GM21723 (cell line): ENCODE results near the gene ZFAND4.
A peak's percentile ranks its signal among the peaks of the same experiment; 100 is the strongest.
"Not testable (repeated sequence)": the region's sequence is repeated elsewhere in the genome, so short reads cannot be mapped to it uniquely, and the experiment has no call there.

Experiments used
- ATAC-seq: cut with Tn5 transposase; IDR thresholded peaks from one replicate; pipeline ENCODE4 v1.9.1; 2021; ENCODE audit warnings: mild to moderate bottlenecking, moderate library complexity; ENCODE audit not compliant: unreplicated experiment

ZFAND4 gene

DNA sequence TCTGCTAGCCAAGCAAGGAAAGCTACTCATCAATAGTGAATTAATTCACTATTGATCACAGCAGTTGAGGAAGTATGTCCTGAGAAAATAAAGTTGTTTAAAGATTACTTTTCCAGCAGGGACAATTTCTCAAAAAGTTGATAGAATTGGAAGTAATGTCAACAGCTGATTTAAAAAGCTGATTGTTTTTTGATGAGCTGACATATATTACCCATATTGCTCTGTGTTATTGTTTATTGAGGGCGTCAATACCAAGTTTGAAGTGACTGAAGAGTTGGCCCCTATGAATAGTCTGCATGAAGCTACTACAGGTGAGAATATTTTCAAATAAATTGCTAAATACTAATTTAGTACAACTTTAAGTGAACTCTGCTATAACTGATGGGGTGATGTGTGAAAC lies 28.0 kb downstream of the ZFAND4 start:
- no peak for ATAC-seq

DNA sequence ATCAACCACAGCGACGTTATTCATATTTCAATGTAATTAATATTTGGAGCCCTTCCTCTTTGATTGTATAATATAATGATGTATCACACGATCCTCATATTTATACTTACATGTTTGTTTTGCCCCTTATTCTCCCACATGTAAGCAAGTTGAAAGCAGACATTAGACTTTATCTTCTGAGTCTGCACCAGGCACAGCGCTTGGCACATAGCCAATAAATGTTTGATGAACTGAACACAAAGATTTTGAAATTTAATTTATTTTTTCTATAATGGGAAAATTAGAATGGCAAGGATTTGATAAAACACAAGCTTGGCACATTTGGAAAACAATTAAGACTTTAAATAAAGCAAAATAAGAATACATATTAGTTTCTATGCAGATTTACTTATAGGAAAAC lies 31.6 kb downstream of the ZFAND4 start:
- no peak for ATAC-seq

DNA sequence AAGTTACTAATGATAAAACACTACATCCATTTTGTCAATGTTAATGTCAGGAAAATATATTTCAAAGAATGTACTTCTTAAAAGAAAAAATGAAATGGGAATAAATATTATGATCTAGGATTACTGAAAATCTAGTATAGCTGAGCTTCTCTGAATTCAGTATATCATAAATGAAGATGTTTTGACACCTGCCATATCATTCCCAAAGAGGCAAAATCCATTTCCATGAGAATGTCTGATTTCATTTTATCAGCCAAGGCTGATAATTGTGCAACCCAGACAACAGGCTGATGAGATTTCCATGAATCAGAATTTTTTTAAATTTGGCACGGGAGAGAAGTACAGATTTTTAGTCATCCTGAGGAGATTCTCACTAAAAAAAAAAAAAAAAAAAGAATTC lies 32.5 kb downstream of the ZFAND4 start:
- no peak for ATAC-seq

DNA sequence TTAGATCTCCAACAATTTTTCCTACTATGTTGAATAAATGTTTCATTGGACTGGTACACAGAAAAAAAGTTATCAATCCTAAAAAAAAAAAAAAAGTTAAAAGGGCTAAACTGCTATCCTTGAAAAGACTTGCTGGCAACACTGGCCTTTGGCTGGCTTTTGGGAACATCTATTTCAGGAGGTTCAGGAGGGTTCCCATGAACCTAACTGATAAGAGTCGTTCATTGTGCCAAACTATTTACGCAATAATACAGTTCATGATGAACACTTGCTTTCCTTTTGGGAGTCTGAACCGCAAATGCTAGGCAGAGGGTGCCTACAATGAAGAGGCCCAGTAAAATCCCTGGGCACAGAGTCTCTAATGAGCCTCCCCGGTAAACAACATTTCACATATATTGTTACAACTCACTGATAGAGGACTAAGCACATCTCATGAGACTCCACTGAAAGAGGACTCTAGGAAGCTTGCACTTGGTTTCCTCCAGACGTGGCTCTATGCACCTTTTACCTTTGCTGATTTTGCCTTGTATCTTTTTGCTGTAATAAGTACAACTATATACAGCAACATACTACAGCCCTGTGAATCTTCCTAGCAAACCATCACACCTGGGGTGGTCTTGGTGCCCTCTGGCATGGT lies 45.0 kb downstream of the ZFAND4 start:
- ATAC-seq = no peak

DNA sequence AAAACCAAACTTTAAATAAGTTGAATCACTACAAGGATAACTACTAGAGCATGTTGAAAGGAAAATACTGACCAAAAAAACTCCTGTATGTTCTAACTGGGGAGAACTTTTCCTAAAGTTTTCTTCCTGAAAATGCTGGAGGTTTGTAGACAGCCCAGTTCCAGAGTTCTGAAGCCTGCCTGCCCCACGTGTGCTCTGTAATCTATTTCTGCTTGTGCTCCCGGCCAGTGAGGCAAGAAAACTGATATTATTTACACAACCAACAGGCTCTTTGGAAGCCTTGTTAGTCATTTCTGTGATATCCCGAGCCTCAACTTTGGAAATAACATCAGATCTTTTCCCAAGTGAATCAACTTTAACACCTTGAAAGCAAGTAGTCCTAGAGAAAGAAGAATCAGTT lies 46.7 kb downstream of the ZFAND4 start:
- no peak for ATAC-seq

DNA sequence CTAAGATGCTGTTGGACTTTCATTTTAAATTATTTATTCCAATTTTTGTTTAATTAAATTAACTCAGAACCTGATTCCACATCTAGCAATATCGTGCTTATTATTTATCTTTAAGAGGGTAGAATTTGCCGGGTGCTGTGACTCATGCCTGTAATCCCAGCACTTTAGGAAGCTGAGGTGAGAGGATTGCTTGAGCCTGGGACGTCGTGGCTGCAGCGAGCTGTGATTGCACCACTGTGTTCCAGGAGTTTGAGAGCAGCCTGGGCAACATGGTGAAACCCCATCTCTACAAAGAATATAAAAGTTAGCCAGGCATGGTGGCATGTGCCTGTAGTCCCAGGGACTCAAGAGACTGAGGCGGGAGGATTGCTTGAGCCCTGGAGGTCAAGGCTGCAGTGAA lies 47.8 kb downstream of the ZFAND4 start:
- no peak for ATAC-seq

DNA sequence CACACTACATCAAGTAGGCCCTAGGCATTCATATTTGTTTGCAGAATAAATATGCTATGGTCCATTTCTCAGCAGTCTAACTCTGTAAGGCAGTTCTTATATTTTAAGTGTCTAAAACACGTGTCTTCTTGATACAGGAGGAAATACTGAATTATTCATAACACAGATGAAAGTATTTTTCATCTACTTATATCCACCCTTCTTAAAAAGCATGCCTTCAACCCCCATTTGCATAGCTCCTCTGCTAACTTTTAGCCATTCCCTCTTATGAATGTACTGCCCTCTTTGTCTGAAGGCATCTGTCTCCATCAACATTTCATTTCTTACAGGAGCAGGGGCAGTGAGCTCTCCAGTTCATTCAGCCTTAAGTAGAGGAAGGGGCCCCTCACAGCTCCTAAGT lies 57.7 kb downstream of the ZFAND4 start:
- no peak for ATAC-seq

DNA sequence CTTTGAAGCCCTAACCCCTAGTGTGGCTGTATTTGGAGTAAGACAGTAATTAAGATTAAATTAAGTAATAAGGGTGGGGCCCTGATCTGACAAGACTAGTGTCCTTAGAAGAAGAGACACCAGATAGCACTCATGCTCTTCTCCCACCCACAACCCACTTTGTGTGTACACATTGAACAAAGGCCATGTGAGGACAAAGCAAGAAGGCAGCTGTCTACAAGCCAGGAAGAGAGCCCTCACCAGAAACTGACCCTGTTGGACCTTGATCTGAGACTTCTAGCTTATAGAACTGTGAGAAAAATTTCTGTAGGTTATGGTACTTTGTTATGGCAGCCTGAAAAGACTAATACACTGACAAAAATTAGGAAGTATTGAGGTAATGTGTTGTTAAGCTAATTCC lies 59.8 kb downstream of the ZFAND4 start:
- no peak for ATAC-seq

DNA sequence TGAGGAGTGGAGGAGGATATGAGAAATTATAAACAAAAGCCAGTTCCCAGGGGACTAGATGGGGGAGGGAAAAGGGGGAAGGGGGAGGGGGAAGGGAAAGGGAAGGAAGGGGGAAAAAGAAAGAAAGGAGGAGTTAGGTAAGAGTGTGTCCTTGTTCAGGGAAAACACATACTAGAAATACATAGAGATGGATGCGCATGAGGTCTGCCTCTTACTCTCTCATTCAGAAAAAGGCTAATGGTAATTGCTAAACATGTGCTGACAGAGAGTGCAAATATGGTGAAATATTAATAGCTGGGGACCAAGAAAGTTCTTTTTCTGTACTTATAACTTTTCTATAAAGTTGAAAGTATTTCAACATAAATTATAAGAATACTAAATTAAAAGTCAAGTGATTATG lies 64.5 kb downstream of the ZFAND4 start:
- ATAC-seq = no peak

DNA sequence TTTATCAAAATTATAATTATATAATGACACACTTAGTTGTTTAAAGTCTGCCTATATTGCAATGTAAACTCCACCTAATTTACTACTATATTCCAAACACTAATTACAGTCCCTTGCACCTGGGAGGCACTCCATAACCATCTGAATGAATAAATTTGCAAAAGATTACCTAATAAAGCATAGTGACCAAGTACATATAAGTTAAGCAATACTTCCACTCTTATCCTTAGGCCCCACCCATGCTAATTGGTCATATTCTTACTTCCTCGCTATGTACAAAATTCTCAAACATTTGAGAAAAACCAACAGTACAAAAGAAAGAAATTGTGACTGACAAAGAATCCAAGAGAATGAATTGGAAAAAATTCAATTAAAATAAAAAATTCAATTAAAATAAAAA lies 65.3 kb downstream of the ZFAND4 start:
- ATAC-seq = no peak

DNA sequence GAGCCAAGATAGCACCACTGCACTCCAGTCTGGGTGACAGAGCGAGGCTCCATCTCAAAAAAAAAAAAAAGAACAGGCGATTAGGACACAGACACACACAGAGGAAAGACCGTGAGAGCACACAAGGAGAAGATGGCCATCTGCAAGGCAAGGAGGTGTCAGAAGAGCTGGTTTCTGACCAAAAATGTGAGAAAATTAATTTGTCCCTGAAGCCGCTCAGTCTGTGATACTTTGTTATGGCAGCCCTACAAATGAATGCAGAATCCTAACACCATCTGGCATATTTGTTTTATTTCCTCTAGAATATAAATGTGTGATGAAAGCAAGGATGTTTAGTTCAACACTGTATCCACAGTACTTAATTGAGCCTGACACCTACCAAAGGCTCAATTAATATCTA lies 69.7 kb downstream of the ZFAND4 start:
- ATAC-seq = no peak

DNA sequence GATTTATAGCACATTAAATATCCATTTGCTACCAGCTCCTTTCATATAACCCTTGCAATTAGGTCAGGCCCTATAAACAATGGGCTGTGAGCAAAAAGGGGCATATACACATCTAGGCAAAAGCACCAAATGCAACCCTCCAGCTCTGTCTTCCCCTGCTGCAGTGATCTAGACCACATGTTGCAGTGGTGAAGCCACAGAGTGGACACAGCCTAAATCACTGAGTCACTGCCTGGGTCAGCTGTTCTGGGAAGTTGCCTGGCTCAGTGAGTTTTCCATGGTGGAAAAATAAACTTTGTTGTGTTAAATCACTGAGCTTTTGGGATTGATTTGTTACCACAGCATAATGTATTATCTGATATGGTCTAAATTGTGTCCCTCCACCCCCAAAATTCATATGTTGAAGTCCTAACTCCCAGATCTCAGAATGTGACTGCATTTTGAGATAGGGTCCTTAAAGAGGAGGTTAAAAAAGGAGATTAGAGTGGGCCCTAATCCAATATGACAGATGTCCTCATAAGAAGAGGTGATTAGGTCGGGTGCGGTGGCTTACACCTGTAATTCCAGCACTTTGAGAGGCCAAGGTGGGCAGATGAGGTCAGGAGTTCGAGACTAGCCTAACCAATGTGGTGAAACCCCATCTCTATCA lies 70.4 kb downstream of the ZFAND4 start:
- ATAC-seq = no peak

DNA sequence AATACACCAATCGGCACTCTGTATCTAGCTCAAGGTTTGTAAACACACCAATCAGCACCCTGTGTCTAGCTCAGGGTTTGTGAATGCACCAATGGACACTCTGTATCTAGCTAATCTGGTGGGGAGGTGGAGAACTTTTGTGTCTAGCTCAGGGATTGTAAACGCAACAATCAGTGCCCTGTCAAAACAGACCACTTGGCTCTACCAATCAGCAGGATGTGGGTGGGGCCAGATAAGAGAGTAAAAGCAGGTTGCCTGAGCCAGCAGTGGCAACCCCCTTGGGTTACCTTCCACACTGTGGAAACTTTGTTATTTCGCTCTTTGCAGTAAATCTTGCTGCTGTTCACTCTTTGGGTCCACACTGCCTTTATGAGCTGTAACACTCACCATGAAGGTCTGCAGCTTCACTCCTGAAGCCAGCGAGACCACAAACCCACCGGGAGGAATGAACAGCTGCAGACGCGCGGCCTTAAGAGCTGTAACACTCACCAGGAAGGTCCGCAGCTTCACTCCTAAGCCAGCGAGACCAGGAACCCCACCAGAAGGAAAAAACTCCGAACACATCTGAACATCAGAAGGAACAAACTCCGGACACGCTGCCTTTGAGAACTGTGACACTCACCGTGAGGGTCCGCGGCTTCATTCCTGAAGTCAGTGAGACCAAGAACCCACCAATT lies 71.2 kb downstream of the ZFAND4 start:
- not testable (repeated sequence) for ATAC-seq

DNA sequence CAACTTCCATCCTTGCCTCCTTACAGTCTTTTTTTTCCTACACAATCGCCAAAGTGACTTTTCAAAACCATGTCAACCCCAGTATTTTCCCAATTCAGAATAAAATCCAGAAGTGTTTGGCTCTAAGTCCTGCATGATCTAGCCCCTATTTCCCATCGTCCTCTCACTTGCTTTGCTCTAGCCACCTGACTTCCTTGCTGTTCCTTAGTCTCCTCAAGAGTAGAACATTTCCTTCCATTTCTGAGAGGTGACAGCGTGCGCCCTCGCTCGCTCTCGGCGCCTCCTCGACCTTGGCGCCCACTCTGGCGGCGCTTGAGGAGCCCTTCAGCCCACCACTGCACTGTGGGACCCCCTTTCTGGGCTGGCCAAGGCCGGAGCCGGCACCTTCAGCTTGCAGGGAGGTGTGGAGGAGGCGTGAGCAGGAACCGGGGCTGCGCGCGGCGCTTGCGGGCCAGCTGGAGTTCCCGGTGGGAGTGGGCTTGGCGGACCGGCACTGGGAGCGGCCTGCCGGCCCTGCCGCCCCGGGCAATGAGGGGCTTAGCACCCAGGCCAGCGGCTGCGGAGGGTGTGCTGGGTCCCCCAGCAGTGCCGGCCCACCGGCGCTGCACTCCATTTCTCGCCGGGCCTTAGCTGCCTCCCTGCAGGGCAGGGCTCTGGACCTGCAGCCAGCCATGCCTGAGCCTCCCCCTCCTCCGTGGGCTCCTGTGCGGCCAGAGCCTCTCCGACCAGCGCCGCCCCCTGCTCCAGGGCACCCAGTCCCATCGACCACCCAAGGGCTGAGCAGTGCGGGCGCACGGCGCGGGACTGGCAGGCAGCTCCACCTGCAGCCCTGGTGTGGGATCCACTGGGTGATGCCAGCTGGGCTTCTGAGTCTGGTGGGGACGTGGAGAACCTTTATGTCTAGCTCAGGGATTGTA lies 72.0 kb downstream of the ZFAND4 start:
- ATAC-seq = not testable (repeated sequence)

DNA sequence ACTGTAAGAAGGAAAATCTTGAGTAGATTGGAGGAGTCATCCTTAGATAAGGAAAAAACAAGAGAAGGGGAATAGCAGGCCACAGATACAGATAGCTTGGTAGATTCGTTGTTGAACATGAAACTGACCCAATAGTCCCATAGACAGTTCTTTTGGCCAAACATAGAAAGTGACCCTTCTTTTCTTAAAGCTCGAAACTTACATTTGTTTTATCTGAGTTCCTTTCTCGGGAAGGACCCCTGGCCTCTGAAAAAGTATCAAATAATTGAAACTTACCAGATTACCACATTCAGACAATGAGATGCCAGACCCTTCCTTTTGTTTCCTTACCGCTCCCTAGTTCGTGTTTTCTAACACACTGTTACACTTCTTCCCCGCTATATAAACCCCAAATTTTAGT lies 72.9 kb downstream of the ZFAND4 start:
- ATAC-seq = no peak

DNA sequence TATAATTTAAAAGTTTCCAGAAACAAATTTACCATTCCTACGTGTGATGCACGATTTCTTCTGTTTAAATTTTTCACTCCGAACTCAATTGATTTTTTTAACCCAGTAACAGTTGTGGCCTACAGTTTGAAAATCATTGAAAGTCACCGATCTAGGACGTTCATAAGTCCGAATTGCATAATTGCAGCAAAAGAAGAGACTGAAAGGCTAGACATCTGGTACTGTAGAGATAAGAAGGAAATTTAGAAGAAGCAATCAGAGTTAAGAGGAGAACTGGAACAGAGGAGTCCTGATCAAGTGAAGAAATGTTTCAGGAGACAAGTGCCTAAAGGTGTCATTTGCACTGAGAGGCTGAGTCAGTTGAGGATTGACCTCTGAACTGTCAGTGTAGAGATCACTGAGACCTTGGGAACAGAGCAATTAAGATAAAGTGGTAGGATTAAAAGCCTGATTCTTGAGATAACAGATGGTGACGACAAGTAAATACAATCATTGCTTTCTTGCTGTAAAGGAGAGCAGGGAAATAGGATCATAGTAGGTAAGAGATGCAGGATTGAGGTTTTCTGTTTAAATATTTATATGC lies 73.5 kb downstream of the ZFAND4 start:
- no peak for ATAC-seq

DNA sequence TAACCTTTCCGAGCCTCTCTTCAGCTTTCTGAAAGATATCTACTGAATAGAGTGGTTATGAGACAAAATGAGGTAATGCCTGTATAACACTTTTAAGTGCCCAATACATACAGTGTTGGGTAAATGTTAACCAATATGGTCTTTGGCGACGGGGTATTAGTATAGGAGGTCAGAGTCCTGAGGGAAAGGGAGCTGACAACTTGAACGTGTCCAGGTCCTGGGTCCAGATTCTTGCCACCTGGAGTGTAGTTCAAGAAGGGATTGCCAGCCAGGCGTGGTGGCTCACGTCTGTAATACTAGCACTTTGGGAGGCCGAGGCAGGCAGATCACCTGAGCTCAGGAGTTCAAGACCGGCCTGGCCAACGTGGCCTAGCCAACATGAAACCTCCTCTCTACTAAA lies 76.0 kb downstream of the ZFAND4 start:
- no peak for ATAC-seq

DNA sequence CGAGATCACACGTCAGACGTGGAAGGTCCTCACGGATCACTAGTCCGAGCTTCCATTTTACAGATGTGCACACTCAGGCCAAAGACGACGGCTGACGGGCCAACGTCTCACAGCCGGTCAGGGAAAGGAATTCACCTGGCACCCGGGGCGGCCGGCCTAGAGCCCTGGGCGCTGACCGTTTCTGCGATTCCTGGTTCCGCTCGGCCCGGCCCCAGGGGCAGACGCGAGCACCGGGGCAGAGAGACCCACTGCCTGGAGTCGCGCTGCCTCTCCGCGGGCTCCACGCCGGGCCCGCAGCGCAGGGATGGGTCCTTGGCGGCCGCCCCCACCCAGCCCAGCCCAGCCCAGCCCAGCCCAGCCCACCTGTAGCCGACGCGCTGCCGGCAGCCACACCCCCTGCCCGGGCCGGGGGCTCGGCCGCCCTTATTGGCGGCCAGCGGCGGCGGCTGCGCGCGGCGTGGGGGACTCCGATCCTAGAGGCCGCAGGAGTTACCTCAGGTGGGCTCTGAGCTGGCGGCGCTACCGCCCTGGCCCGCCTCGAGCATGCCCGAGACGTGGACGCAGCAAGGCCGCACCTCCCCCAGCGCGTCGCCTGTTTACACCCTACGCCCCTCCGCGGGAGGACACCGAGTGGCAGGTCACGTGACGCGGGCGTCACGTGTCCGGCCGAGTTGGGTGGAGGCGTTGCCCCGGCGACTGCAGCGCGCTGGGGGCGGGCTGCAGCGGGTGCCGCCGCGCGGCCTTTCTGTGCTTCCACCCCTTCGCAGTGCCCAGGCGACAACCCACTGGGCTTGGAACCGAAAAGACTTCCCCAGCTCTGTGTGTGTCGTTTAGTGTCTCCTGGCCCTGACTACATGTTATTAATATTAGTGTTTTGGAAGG lies 78.1 kb downstream of the ZFAND4 start:
- ATAC-seq = peak; percentile 93

DNA sequence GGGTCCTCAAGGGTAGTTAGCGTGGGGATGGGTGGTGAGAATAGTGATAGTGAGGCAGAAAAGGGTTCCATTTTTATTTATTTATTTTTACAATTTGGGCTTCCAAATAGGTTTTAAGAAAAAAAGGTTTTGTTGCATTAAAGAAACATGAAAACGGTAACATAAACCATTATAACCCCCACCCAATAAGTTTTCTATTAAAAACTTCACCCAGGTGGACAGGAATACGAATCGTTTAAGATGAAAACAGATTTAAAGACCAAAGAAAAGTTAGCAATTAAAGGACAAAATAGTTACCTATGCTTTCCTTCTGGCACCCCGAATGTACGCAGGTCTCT lies 78.7 kb downstream of the ZFAND4 start:
- no peak for ATAC-seq

DNA sequence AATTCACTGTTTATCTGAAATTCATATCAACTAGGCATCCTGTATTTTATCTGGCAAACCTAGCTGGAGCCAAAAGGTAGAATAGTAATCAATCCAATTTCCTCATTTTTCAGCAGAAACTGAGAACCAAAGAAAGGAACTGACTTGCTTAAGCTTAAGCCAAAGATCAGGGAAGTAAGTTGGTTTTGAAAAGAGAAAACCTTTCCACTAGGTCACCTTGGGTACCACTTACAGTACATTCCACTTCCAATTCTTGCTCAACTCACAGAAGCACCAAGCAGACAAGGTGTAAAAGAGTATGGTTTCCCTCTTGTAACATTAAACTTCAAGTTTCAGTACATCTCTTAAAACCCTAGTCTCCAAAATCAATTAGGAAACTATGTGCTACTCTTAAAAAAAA lies 79.6 kb downstream of the ZFAND4 start:
- ATAC-seq = no peak
